ENCODE results near the gene GYS2. TPM values are rescaled to one million over a fixed set of nuclear protein-coding genes. Genes with fewer than 3 reads are reported as not detected.
"Not testable (repeated sequence)": the region's sequence is repeated elsewhere in the genome, so short reads cannot be mapped to it uniquely, and the experiment has no call there.

GYS2 gene
- total RNA-seq, 1 donor from 2014 or later = not detected

GRCh38 chr12:21600196-21600595 is 4.5 kb downstream of the GYS2 start:
- DNase-seq (ENCODE audit: low read depth) = no peak

GRCh38 chr12:21599143-21599999 is 5.3 kb downstream of the GYS2 start:
- no peak for DNase-seq (ENCODE audit: low read depth)

GRCh38 chr12:21598651-21599050 is 6.0 kb downstream of the GYS2 start:
- DNase-seq (ENCODE audit: low read depth) = no peak

- DNase-seq (ENCODE audit: low read depth) = not testable (repeated sequence)
These were observed 9.3 kb downstream of the GYS2 start for GRCh38 chr12:21595356-21595755.

GRCh38 chr12:21585485-21585884 is 19.2 kb downstream of the GYS2 start:
- no peak for DNase-seq (ENCODE audit: low read depth)

GRCh38 chr12:21584403-21585182 is 20.1 kb downstream of the GYS2 start:
- DNase-seq (ENCODE audit: low read depth) = not testable (repeated sequence)

- no peak for DNase-seq (ENCODE audit: low read depth)
These were observed 21.1 kb downstream of the GYS2 start for GRCh38 chr12:21583587-21583986.

- no peak for DNase-seq (ENCODE audit: low read depth)
These were observed 23.7 kb downstream of the GYS2 start for GRCh38 chr12:21580748-21581516.

GRCh38 chr12:21577516-21577915 is 27.1 kb downstream of the GYS2 start:
- no peak for DNase-seq (ENCODE audit: low read depth)

GRCh38 chr12:21576431-21576830 is 28.2 kb downstream of the GYS2 start:
- no peak for DNase-seq (ENCODE audit: low read depth)

- DNase-seq (ENCODE audit: low read depth) = no peak
These were observed 30.8 kb downstream of the GYS2 start for GRCh38 chr12:21573733-21574358.

- no peak for DNase-seq (ENCODE audit: low read depth)
These were observed 33.6 kb downstream of the GYS2 start for GRCh38 chr12:21571046-21571445.

- no peak for DNase-seq (ENCODE audit: low read depth)
These were observed 36.5 kb downstream of the GYS2 start for GRCh38 chr12:21568115-21568514.

- no peak for DNase-seq (ENCODE audit: low read depth)
These were observed 37.7 kb downstream of the GYS2 start for GRCh38 chr12:21566907-21567394.

GRCh38 chr12:21566223-21566906 is 38.3 kb downstream of the GYS2 start:
- DNase-seq (ENCODE audit: low read depth) = peak; percentile 99

GRCh38 chr12:21562859-21563258 is 41.8 kb downstream of the GYS2 start:
- no peak for DNase-seq (ENCODE audit: low read depth)

GRCh38 chr12:21561158-21561557 is 43.5 kb downstream of the GYS2 start:
- peak; percentile 31 for DNase-seq (ENCODE audit: low read depth)

- DNase-seq (ENCODE audit: low read depth) = peak; percentile 90
These were observed 44.6 kb downstream of the GYS2 start for GRCh38 chr12:21559855-21560569.

GRCh38 chr12:21558100-21558679 is 46.5 kb downstream of the GYS2 start:
- DNase-seq (ENCODE audit: low read depth) = no peak

GRCh38 chr12:21553329-21553675 is 51.3 kb downstream of the GYS2 start:
- DNase-seq (ENCODE audit: low read depth) = no peak

All from renal cortical epithelial cell (primary cell).